ENCODE results near the gene MID1. TPM values are rescaled to one million over a fixed set of nuclear protein-coding genes. Genes with fewer than 3 reads are reported as not detected.

Gene MID1
- total RNA-seq, 1 experiment from 2014 or later = 32.4 TPM

GRCh38 chrX:10465254-10465653 is 155.1 kb downstream of the MID1 start:
- ChIA-PET POLR2A (no interaction called here), CTCF (no interaction called here)
- Histone ChIP-seq H3K4me3 (ENCODE audit: low read depth in 2 of 2, low read length in 2 of 2) (no peak overlapping the region), H3K4me1 (ENCODE audit: control insufficient read depth, insufficient read depth, low read length) (no peaks in the 10 kb centered on the region), H3K27me3 (ENCODE audit: control insufficient read depth, insufficient read depth, low read length) (no peaks in the 10 kb centered on the region), H3K27ac (ENCODE audit: low read length) (no peak overlapping the region), H3K36me3 (ENCODE audit: control insufficient read depth, insufficient read depth, low read length) (peaks cover 2% of the 10 kb centered on the region; the same call in 1 of the 2 replicates), H3K9me3 (ENCODE audit: control insufficient read depth, insufficient read depth, low read depth, low read length) (no peaks in the 10 kb centered on the region)
- intact Hi-C loops (cut with micrococcal nuclease; ENCODE audit: unreplicated experiment) = no loop called here
- BruUV-seq (replicated peaks) = no TSS peak
- in situ Hi-C loops (cut with HindIII; ENCODE audit: low pct_unique_long_range_greater_than_20kb, low sequenced_read_pairs) = no loop called here
- ATAC-seq (no peak), DNase-seq (ENCODE audit: low read depth, low spot score) (no peak)
- TF ChIP-seq SIN3A (IDR thresholded peaks at IDR 0.05; ENCODE audit: borderline replicate concordance, insufficient read depth, low read depth, low read length) (no peak), POLR2AphosphoS5 (IDR thresholded peaks at IDR 0.05; ENCODE audit: low read depth, low read length) (no peak), TCF7L2 (IDR thresholded peaks at IDR 0.05; ENCODE audit: low read depth, low read length) (no peak)
- TF ChIP-seq, protein P1, sequence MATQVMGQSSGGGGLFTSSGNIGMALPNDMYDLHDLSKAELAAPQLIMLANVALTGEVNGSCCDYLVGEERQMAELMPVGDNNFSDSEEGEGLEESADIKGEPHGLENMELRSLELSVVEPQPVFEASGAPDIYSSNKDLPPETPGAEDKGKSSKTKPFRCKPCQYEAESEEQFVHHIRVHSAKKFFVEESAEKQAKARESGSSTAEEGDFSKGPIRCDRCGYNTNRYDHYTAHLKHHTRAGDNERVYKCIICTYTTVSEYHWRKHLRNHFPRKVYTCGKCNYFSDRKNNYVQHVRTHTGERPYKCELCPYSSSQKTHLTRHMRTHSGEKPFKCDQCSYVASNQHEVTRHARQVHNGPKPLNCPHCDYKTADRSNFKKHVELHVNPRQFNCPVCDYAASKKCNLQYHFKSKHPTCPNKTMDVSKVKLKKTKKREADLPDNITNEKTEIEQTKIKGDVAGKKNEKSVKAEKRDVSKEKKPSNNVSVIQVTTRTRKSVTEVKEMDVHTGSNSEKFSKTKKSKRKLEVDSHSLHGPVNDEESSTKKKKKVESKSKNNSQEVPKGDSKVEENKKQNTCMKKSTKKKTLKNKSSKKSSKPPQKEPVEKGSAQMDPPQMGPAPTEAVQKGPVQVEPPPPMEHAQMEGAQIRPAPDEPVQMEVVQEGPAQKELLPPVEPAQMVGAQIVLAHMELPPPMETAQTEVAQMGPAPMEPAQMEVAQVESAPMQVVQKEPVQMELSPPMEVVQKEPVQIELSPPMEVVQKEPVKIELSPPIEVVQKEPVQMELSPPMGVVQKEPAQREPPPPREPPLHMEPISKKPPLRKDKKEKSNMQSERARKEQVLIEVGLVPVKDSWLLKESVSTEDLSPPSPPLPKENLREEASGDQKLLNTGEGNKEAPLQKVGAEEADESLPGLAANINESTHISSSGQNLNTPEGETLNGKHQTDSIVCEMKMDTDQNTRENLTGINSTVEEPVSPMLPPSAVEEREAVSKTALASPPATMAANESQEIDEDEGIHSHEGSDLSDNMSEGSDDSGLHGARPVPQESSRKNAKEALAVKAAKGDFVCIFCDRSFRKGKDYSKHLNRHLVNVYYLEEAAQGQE (IDR thresholded peaks at IDR 0.05; ENCODE audit: insufficient read depth in 1 of 2, low read depth in 2 of 2, low read length in 1 of 2) = no peak
- TF ChIP-seq, protein P2, sequence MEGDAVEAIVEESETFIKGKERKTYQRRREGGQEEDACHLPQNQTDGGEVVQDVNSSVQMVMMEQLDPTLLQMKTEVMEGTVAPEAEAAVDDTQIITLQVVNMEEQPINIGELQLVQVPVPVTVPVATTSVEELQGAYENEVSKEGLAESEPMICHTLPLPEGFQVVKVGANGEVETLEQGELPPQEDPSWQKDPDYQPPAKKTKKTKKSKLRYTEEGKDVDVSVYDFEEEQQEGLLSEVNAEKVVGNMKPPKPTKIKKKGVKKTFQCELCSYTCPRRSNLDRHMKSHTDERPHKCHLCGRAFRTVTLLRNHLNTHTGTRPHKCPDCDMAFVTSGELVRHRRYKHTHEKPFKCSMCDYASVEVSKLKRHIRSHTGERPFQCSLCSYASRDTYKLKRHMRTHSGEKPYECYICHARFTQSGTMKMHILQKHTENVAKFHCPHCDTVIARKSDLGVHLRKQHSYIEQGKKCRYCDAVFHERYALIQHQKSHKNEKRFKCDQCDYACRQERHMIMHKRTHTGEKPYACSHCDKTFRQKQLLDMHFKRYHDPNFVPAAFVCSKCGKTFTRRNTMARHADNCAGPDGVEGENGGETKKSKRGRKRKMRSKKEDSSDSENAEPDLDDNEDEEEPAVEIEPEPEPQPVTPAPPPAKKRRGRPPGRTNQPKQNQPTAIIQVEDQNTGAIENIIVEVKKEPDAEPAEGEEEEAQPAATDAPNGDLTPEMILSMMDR (IDR thresholded peaks at IDR 0.05) = no peak

DNA sequence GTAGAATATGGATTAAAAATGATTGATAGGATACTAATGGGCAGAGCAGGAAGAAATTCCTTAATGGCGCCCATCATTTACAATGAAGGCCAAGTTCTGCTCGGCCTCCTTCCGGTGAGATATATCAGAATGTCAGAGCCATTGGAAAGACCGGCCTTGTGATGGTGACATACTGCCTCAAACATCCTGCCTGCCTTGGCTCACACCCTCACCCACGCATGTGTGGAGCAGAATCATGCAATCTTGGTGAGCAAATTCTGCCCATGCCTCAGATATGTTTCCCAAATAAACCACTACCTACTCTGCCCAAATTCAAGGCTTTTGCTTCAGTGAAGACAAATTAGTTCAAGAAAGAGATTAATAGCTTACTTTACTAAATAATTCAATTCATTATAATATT is 163.3 kb downstream of the MID1 start:
- POLR2A ChIA-PET = no interaction called here
- ATAC-seq (no peak), DNase-seq (ENCODE audit: low read depth, low spot score) (no peak)
- intact Hi-C loops (cut with micrococcal nuclease; ENCODE audit: unreplicated experiment) (no loop called here), in situ Hi-C loops (cut with HindIII; ENCODE audit: low pct_unique_long_range_greater_than_20kb, low sequenced_read_pairs) (no loop called here)
- H3K9me3 ChIP-seq (ENCODE audit: control insufficient read depth, insufficient read depth, low read depth, low read length) = no peaks in the 10 kb centered on the region
- no TSS peak for BruUV-seq (replicated peaks)
- H3K36me3 ChIP-seq (ENCODE audit: control insufficient read depth, insufficient read depth, low read length) = no peaks in the 10 kb centered on the region
- no peaks in the 10 kb centered on the region for H3K4me1 ChIP-seq (ENCODE audit: control insufficient read depth, insufficient read depth, low read length)
- TF ChIP-seq, protein P1 (IDR thresholded peaks at IDR 0.05; ENCODE audit: insufficient read depth in 1 of 2, low read depth in 2 of 2, low read length in 1 of 2) = no peak
- TF ChIP-seq TCF7L2 (IDR thresholded peaks at IDR 0.05; ENCODE audit: low read depth, low read length) (no peak), SIN3A (IDR thresholded peaks at IDR 0.05; ENCODE audit: borderline replicate concordance, insufficient read depth, low read depth, low read length) (no peak), POLR2AphosphoS5 (IDR thresholded peaks at IDR 0.05; ENCODE audit: low read depth, low read length) (no peak)
- TF ChIP-seq, protein P2 (IDR thresholded peaks at IDR 0.05) = no peak
- no peak overlapping the region for H3K4me3 ChIP-seq (ENCODE audit: low read depth in 2 of 2, low read length in 2 of 2)
- CTCF ChIA-PET = no interaction called here
- no peaks in the 10 kb centered on the region for H3K27me3 ChIP-seq (ENCODE audit: control insufficient read depth, insufficient read depth, low read length)
- H3K27ac ChIP-seq (ENCODE audit: low read length) = no peak overlapping the region
